GM18868 (cell line): Measurements from ENCODE around the gene TCIRG1.

Experiments used
- ATAC-seq: cut with Tn5 transposase; IDR thresholded peaks from one replicate; pipeline ENCODE4 v1.9.1; 2021; ENCODE audit warnings: mild to moderate bottlenecking, moderate library complexity; ENCODE audit not compliant: unreplicated experiment

The TCIRG1 gene

GRCh38 chr11:68036141-68036716, 2.6 kb upstream of the TCIRG1 start:
- no peak for ATAC-seq

GRCh38 chr11:68036717-68037239, 2.0 kb upstream of the TCIRG1 start:
- ATAC-seq, result no peak

- no peak for ATAC-seq
These were observed 1.2 kb upstream of the TCIRG1 start for GRCh38 chr11:68037411-68038225.

GRCh38 chr11:68038226-68038717, 553 bp upstream of the TCIRG1 start:
- no peak for ATAC-seq

GRCh38 chr11:68039526-68040086, 781 bp downstream of the TCIRG1 start:
- no peak for ATAC-seq

- ATAC-seq, result peak; percentile 59
These were observed 1.5 kb downstream of the TCIRG1 start for GRCh38 chr11:68040101-68040956.

GRCh38 chr11:68040957-68041591, 2.2 kb downstream of the TCIRG1 start:
- ATAC-seq, result no peak

- no peak for ATAC-seq
These were observed 2.9 kb downstream of the TCIRG1 start for GRCh38 chr11:68041617-68042218.

GRCh38 chr11:68042219-68043028, 3.6 kb downstream of the TCIRG1 start:
- no peak for ATAC-seq

GRCh38 chr11:68043029-68043348, 4.2 kb downstream of the TCIRG1 start:
- no peak for ATAC-seq

- ATAC-seq, result no peak
These were observed 4.7 kb downstream of the TCIRG1 start for GRCh38 chr11:68043349-68044144.

GRCh38 chr11:68044145-68044813, 5.5 kb downstream of the TCIRG1 start:
- no peak for ATAC-seq

- no peak for ATAC-seq
These were observed 6.1 kb downstream of the TCIRG1 start for GRCh38 chr11:68044898-68045351.

GRCh38 chr11:68047437-68048290, 8.8 kb downstream of the TCIRG1 start:
- no peak for ATAC-seq

- ATAC-seq, result no peak
These were observed 10.1 kb downstream of the TCIRG1 start for GRCh38 chr11:68048681-68049508.
